Measurements from ENCODE around the gene HIBADH. TPM values are rescaled to one million over a fixed set of nuclear protein-coding genes. Genes with fewer than 3 reads are reported as not detected.

Gene HIBADH
- total RNA-seq, 2 experiments from 2014 or later: 9.4 to 10.3 TPM

- Mint-ChIP-seq H3K36me3 (ENCODE audit: low read depth) (no peaks in the 10 kb centered on the region), H3K27me3 (ENCODE audit: low read depth) (no peaks in the 10 kb centered on the region), H3K27ac (no peak overlapping the region), H3K9me3 (ENCODE audit: insufficient read depth) (no peaks in the 10 kb centered on the region), H3K4me1 (ENCODE audit: low read depth) (no peaks in the 10 kb centered on the region), H3K4me3 (no peak overlapping the region)
- ChIA-PET CTCF (no interaction called here), POLR2A (no interaction called here)
- ATAC-seq: no peak
- DNase-seq: no peak
These were observed 161.7 kb downstream of the HIBADH start for GRCh38 chr7:27501001-27501400.

GRCh38 chr7:27492224-27492623, 170.5 kb downstream of the HIBADH start:
- H3K36me3 Mint-ChIP-seq (ENCODE audit: low read depth): no peaks in the 10 kb centered on the region
- H3K4me3 Mint-ChIP-seq: no peak overlapping the region

GRCh38 chr7:27491534-27491933, 171.1 kb downstream of the HIBADH start:
- Mint-ChIP-seq H3K27me3 (ENCODE audit: low read depth) (peaks cover 4% of the 10 kb centered on the region), H3K9me3 (ENCODE audit: insufficient read depth) (no peaks in the 10 kb centered on the region), H3K27ac (no peak overlapping the region), H3K4me3 (no peak overlapping the region), H3K36me3 (ENCODE audit: low read depth) (no peaks in the 10 kb centered on the region), H3K4me1 (ENCODE audit: low read depth) (no peaks in the 10 kb centered on the region)
- ATAC-seq (no peak), DNase-seq (no peak)
- POLR2A ChIA-PET: no interaction called here
- CTCF ChIA-PET: no interaction called here

More at GRCh38 chr7:27492224-27492623, 170.5 kb downstream of the HIBADH start:
- DNase-seq (no peak), ATAC-seq (no peak)
- Mint-ChIP-seq H3K27me3 (ENCODE audit: low read depth) (peaks cover 4% of the 10 kb centered on the region), H3K9me3 (ENCODE audit: insufficient read depth) (no peaks in the 10 kb centered on the region), H3K27ac (no peak overlapping the region), H3K4me1 (ENCODE audit: low read depth) (no peaks in the 10 kb centered on the region)
- ChIA-PET POLR2A (no interaction called here), CTCF (no interaction called here)

- ATAC-seq (no peak), DNase-seq (no peak)
- Mint-ChIP-seq H3K4me1 (ENCODE audit: low read depth) (no peaks in the 10 kb centered on the region), H3K9me3 (ENCODE audit: insufficient read depth) (no peaks in the 10 kb centered on the region), H3K36me3 (ENCODE audit: low read depth) (no peaks in the 10 kb centered on the region), H3K4me3 (no peak overlapping the region), H3K27ac (no peak overlapping the region), H3K27me3 (ENCODE audit: low read depth) (peaks cover 7% of the 10 kb centered on the region)
- POLR2A ChIA-PET: no interaction called here
- CTCF ChIA-PET: no interaction called here
These were observed 175.2 kb downstream of the HIBADH start for GRCh38 chr7:27487509-27487908.

- POLR2A ChIA-PET: no interaction called here
- peaks cover 7% of the 10 kb centered on the region for H3K27me3 Mint-ChIP-seq (ENCODE audit: low read depth)
- ATAC-seq: no peak
These were observed 178.2 kb downstream of the HIBADH start for GRCh38 chr7:27484451-27484850.

GRCh38 chr7:27482219-27482618, 180.5 kb downstream of the HIBADH start:
- DNase-seq: no peak
- no peak for ATAC-seq
- H3K36me3 Mint-ChIP-seq (ENCODE audit: low read depth): no peaks in the 10 kb centered on the region

More at GRCh38 chr7:27484451-27484850, 178.2 kb downstream of the HIBADH start:
- H3K4me3 Mint-ChIP-seq: no peak overlapping the region
- CTCF ChIA-PET: no interaction called here
- no peaks in the 10 kb centered on the region for H3K4me1 Mint-ChIP-seq (ENCODE audit: low read depth)
- DNase-seq: no peak
- no peak overlapping the region for H3K27ac Mint-ChIP-seq
- no peaks in the 10 kb centered on the region for H3K9me3 Mint-ChIP-seq (ENCODE audit: insufficient read depth)
- H3K36me3 Mint-ChIP-seq (ENCODE audit: low read depth): no peaks in the 10 kb centered on the region

GRCh38 chr7:27478556-27478955, 184.1 kb downstream of the HIBADH start:
- no peak overlapping the region for H3K4me3 Mint-ChIP-seq
- CTCF ChIA-PET: no interaction called here
- no peak overlapping the region for H3K27ac Mint-ChIP-seq
- H3K9me3 Mint-ChIP-seq (ENCODE audit: insufficient read depth): no peaks in the 10 kb centered on the region
- H3K4me1 Mint-ChIP-seq (ENCODE audit: low read depth): no peaks in the 10 kb centered on the region
- POLR2A ChIA-PET: interaction anchor here (0.5 kb wide), 1 partner anchor 71 kb away, joined by 4 read pairs; no protein-coding TSS in a partner anchor
- H3K36me3 Mint-ChIP-seq (ENCODE audit: low read depth): no peaks in the 10 kb centered on the region
- peaks cover 2% of the 10 kb centered on the region for H3K27me3 Mint-ChIP-seq (ENCODE audit: low read depth)
- ATAC-seq (no peak), DNase-seq (no peak)

More at GRCh38 chr7:27482219-27482618, 180.5 kb downstream of the HIBADH start:
- CTCF ChIA-PET: no interaction called here
- H3K4me1 Mint-ChIP-seq (ENCODE audit: low read depth): no peaks in the 10 kb centered on the region
- peaks cover 3% of the 10 kb centered on the region for H3K27me3 Mint-ChIP-seq (ENCODE audit: low read depth)
- no peak overlapping the region for H3K27ac Mint-ChIP-seq
- no peak overlapping the region for H3K4me3 Mint-ChIP-seq
- no peaks in the 10 kb centered on the region for H3K9me3 Mint-ChIP-seq (ENCODE audit: insufficient read depth)
- POLR2A ChIA-PET: no interaction called here

- Mint-ChIP-seq H3K4me3 (no peak overlapping the region), H3K9me3 (ENCODE audit: insufficient read depth) (no peaks in the 10 kb centered on the region), H3K4me1 (ENCODE audit: low read depth) (no peaks in the 10 kb centered on the region), H3K36me3 (ENCODE audit: low read depth) (no peaks in the 10 kb centered on the region), H3K27ac (no peak overlapping the region), H3K27me3 (ENCODE audit: low read depth) (no peaks in the 10 kb centered on the region)
- ATAC-seq (no peak), DNase-seq (no peak)
- POLR2A ChIA-PET: interaction anchor here (0.5 kb wide), 1 partner anchor 72 kb away, joined by 4 read pairs; no protein-coding TSS in a partner anchor
- CTCF ChIA-PET: no interaction called here
These were observed 184.6 kb downstream of the HIBADH start for GRCh38 chr7:27478084-27478483.

- ATAC-seq (no peak), DNase-seq (no peak)
- Mint-ChIP-seq H3K4me3 (no peak overlapping the region), H3K36me3 (ENCODE audit: low read depth) (no peaks in the 10 kb centered on the region), H3K27ac (no peak overlapping the region), H3K4me1 (ENCODE audit: low read depth) (no peaks in the 10 kb centered on the region), H3K9me3 (ENCODE audit: insufficient read depth) (no peaks in the 10 kb centered on the region), H3K27me3 (ENCODE audit: low read depth) (no peaks in the 10 kb centered on the region)
- ChIA-PET POLR2A (no interaction called here), CTCF (no interaction called here)
These were observed 186.2 kb downstream of the HIBADH start for GRCh38 chr7:27476493-27476892.

Other genes starting within 250 kb of the HIBADH start
- gene TAX1BP1, start 77.3 kb upstream of the HIBADH start, total RNA-seq: 10 to 100 TPM; 53.1 to 53.9 TPM

All from activated CD8-positive, alpha-beta T cell treated with anti-CD3 and anti-CD28 coated beads, Interleukin-2, amount 10 ng/mL, durations not matched to agents 7 days and 5 days (primary cell).